Suprapubic skin (tissue), 4 donors: ENCODE results near the gene PHACTR2. TPM values are rescaled to one million over a fixed set of nuclear protein-coding genes. Genes with fewer than 3 reads are reported as not detected.
"Not testable (repeated sequence)": the region's sequence is repeated elsewhere in the genome, so short reads cannot be mapped to it uniquely, and the experiment has no call there.

Experiments
- DNase-seq, 2 donors: peaks; one replicate each; pipeline ENCODE4 v3.0.0-alpha.2; 2019; ENCODE audit warnings: low spot score in 2 of 2
- H3K27ac ChIP-seq: fragments of 200-600 bp; sonication (generic); one replicate; pipeline ENCODE4 v1.5.1; 2019
- H3K27me3 ChIP-seq: fragments of 200-600 bp; sonication (generic); one replicate; pipeline ENCODE4 v1.5.1; 2019
- H3K36me3 ChIP-seq: fragments of 200-600 bp; sonication (generic); one replicate; pipeline ENCODE4 v1.5.1; 2019
- H3K4me1 ChIP-seq: fragments of 200-600 bp; sonication (generic); one replicate; pipeline ENCODE4 v1.5.1; 2019
- H3K4me3 ChIP-seq: fragments of 200-600 bp; sonication (generic); one replicate; pipeline ENCODE4 v1.5.1; 2019; ENCODE audit warnings: mild to moderate bottlenecking
- H3K9me3 ChIP-seq: fragments of 200-600 bp; sonication (generic); one replicate; pipeline ENCODE4 v1.5.1; 2019
- EP300 ChIP-seq: sonication (generic); formaldehyde crosslinking; IDR thresholded peaks from one replicate; pipeline ENCODE4 v1.6.1; 2017; ENCODE audit warnings: antibody characterized with exemption
- POLR2A ChIP-seq, 2 donors: fragments of 450-650 bp; IDR thresholded peaks; one replicate each; pipeline ENCODE4 v1.6.1; 2017; ENCODE audit warnings: antibody characterized with exemption in 2 of 2, mild to moderate bottlenecking in 2 of 2, moderate library complexity in 2 of 2
- POLR2AphosphoS5 ChIP-seq, 3 donors: sonication (generic); formaldehyde crosslinking; IDR thresholded peaks; one replicate each; pipeline ENCODE4 v1.6.1; 2017; ENCODE audit warnings: antibody characterized with exemption in 3 of 3
- WGBS: methylation state at CpG from one replicate; pipeline ENCODE4 v1.1.5; 2018; 5-methylcytosine and 5-hydroxymethylcytosine counted together
- total RNA-seq, 4 donors: library from RNA; depleted of rRNA; stranded (reverse); fragments of >200 nt; gene quantifications; one replicate each; pipeline ENCODE4 v1.1.0, GENCODE V29; 2016
- TF ChIP-seq, protein P1 (sequence below), 2 donors: fragments of 200-600 bp in 1 of 2; fragments of 450-650 bp in 1 of 2; sonication (generic) in 1 of 2; IDR thresholded peaks; one replicate each; pipeline ENCODE4 v1.5.1; 2016 to 2019; ENCODE audit warnings: antibody characterized with exemption in 2 of 2, mild to moderate bottlenecking in 1 of 2, moderate library complexity in 1 of 2

Gene PHACTR2
- total RNA-seq, 4 donors from 2014 or later: 11.9 to 31.5 (median 20.9) TPM

GRCh38 chr6:143637691-143638090 lies 40.1 kb upstream of the PHACTR2 start:
- 80% methylated on average over 3 of the region's 3 CpGs for WGBS
- no peak for DNase-seq

GRCh38 chr6:143642403-143642802 lies 35.4 kb upstream of the PHACTR2 start:
- WGBS: 80% methylated on average over 2 of the region's 2 CpGs
- DNase-seq: no peak
- Histone ChIP-seq H3K27me3 (no peaks in the 10 kb centered on the region), H3K4me1 (no peaks in the 10 kb centered on the region), H3K36me3 (no peaks in the 10 kb centered on the region), H3K27ac (no peak overlapping the region), H3K9me3 (no peaks in the 10 kb centered on the region), H3K4me3 (no peak overlapping the region)
- TF ChIP-seq EP300 (no peak), POLR2A (IDR thresholded peaks at IDR 0.05) (no peak)

More at GRCh38 chr6:143637691-143638090, 40.1 kb upstream of the PHACTR2 start:
- Histone ChIP-seq H3K36me3 (no peaks in the 10 kb centered on the region), H3K4me3 (no peak overlapping the region), H3K9me3 (no peaks in the 10 kb centered on the region), H3K4me1 (peaks cover 2% of the 10 kb centered on the region), H3K27ac (no peak overlapping the region), H3K27me3 (no peaks in the 10 kb centered on the region)
- TF ChIP-seq POLR2A (IDR thresholded peaks at IDR 0.05) (no peak), EP300 (no peak), POLR2AphosphoS5 (IDR thresholded peaks at IDR 0.05) (no peak)
- TF ChIP-seq, protein P1, sequence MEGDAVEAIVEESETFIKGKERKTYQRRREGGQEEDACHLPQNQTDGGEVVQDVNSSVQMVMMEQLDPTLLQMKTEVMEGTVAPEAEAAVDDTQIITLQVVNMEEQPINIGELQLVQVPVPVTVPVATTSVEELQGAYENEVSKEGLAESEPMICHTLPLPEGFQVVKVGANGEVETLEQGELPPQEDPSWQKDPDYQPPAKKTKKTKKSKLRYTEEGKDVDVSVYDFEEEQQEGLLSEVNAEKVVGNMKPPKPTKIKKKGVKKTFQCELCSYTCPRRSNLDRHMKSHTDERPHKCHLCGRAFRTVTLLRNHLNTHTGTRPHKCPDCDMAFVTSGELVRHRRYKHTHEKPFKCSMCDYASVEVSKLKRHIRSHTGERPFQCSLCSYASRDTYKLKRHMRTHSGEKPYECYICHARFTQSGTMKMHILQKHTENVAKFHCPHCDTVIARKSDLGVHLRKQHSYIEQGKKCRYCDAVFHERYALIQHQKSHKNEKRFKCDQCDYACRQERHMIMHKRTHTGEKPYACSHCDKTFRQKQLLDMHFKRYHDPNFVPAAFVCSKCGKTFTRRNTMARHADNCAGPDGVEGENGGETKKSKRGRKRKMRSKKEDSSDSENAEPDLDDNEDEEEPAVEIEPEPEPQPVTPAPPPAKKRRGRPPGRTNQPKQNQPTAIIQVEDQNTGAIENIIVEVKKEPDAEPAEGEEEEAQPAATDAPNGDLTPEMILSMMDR (IDR thresholded peaks at IDR 0.05): no peak

DNA sequence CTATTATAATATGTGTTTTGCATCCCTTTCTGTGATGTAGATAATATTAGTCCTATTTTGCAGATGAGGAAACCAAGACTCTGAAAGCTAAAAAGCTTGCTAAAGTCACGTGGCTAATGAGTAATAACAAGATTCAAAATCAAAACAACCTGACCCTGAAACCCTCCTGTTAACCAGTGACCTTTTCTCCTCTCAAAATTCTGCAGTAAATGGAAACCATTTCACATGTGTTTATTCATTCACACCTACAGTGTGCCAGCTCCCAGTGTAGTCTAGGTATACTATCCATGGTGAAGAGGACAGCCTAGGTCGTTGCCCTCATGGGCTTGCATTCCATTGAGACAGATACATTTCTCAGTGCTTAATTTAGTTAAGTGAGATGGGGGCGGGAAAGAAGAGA lies 30.6 kb upstream of the PHACTR2 start:
- 81% methylated on average over 3 of the region's 3 CpGs for WGBS
- Histone ChIP-seq H3K4me3 (no peak overlapping the region), H3K4me1 (no peaks in the 10 kb centered on the region), H3K27ac (no peak overlapping the region), H3K27me3 (no peaks in the 10 kb centered on the region), H3K36me3 (no peaks in the 10 kb centered on the region), H3K9me3 (no peaks in the 10 kb centered on the region)
- no peak for DNase-seq
- no peak for TF ChIP-seq POLR2AphosphoS5 (IDR thresholded peaks at IDR 0.05)
- no peak for TF ChIP-seq POLR2A (IDR thresholded peaks at IDR 0.05)
- TF ChIP-seq, protein P1 (IDR thresholded peaks at IDR 0.05): no peak
- TF ChIP-seq EP300: no peak

DNA sequence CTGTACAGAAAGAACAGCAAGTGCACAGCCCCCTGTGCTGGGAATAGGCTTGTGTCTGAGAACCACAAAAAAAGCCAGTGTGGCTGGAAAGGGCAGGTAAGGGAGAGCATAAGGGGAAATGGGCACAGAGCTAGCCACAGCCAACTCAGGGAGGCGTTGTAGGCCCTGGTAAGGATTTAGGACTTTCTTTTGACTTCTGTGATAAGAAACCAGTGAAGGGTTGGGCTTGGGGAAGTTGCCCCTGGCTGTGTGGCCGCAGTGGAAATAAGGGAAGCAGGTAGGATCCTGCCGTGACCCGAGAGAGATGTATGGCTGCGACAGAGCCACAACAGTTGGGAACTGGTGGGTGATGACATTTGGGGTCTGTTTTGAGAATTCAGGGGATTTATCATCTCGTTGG lies 30.0 kb upstream of the PHACTR2 start:
- Histone ChIP-seq H3K36me3 (no peaks in the 10 kb centered on the region), H3K4me3 (no peak overlapping the region), H3K4me1 (peaks cover 2% of the 10 kb centered on the region), H3K27me3 (no peaks in the 10 kb centered on the region), H3K27ac (no peak overlapping the region), H3K9me3 (no peaks in the 10 kb centered on the region)
- 83% methylated on average over 6 of the region's 6 CpGs for WGBS
- DNase-seq: no peak
- TF ChIP-seq, protein P1 (IDR thresholded peaks at IDR 0.05): no peak
- TF ChIP-seq POLR2AphosphoS5 (IDR thresholded peaks at IDR 0.05): no peak
- no peak for TF ChIP-seq EP300
- TF ChIP-seq POLR2A (IDR thresholded peaks at IDR 0.05): no peak

GRCh38 chr6:143649319-143649718 lies 28.4 kb upstream of the PHACTR2 start:
- not testable (repeated sequence) for H3K36me3 ChIP-seq, DNase-seq, H3K4me3 ChIP-seq, H3K9me3 ChIP-seq, H3K27me3 ChIP-seq, H3K27ac ChIP-seq, H3K4me1 ChIP-seq
- 100% methylated on average over 1 of the region's 1 CpG for whole genome bisulfite sequencing

DNA sequence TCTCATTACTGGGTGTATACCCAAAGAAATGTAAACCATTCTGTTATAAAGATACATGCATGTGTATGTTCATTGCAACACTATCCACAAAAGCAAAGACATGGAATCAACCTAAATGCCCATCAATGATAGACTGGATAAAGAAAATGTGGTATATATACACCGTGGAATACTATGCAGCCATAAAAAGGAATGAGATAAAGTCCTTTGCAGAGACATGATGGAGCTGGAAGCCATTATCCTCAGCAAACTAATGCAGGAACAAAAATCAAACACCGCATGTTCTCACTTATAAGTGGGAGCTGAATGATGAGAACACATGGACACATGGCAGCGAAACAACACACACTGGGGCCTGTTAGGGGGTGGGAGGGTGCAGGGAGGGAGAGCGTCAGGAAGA lies 26.4 kb upstream of the PHACTR2 start:
- H3K4me1 ChIP-seq, H3K27ac ChIP-seq, H3K27me3 ChIP-seq, H3K4me3 ChIP-seq, H3K36me3 ChIP-seq, H3K9me3 ChIP-seq, DNase-seq: not testable (repeated sequence)
- WGBS: 97% methylated on average over 4 of the region's 4 CpGs

GRCh38 chr6:143652841-143653331 lies 24.9 kb upstream of the PHACTR2 start:
- peaks cover 8% of the 10 kb centered on the region for H3K4me1 ChIP-seq
- H3K27me3 ChIP-seq: no peaks in the 10 kb centered on the region
- H3K27ac ChIP-seq: no peak overlapping the region
- no peak overlapping the region for H3K4me3 ChIP-seq
- 44% methylated on average over 6 of the region's 6 CpGs for WGBS
- H3K36me3 ChIP-seq: no peaks in the 10 kb centered on the region
- H3K9me3 ChIP-seq: no peaks in the 10 kb centered on the region
- TF ChIP-seq, protein P1 (IDR thresholded peaks at IDR 0.05): no peak
- TF ChIP-seq POLR2AphosphoS5 (IDR thresholded peaks at IDR 0.05) (no peak), EP300 (no peak), POLR2A (IDR thresholded peaks at IDR 0.05) (no peak)
- DNase-seq: no peak
